ENCODE measurements around the gene MYO3A. TPM values are rescaled to one million over a fixed set of nuclear protein-coding genes. Genes with fewer than 3 reads are reported as not detected.

MYO3A gene
- polyA plus RNA-seq, 1 donor (not counting 4 experiments of a cell fraction or from before 2014, with no cell fraction given), result not detected

GRCh38 chr10:26254616-26255015 lies 320.6 kb downstream of the MYO3A start:
- Histone ChIP-seq H3K9me3 (ENCODE audit: control insufficient read depth, low read depth, low read length) (no peaks in the 10 kb centered on the region), H3K9me1 (ENCODE audit: control insufficient read depth, extremely low read depth, insufficient read depth, low read length) (no peaks in the 10 kb centered on the region), H3K4me3 (ENCODE audit: control insufficient read depth in 2 of 3, extremely low read depth in 1 of 3, insufficient read depth in 2 of 3, low read depth in 1 of 3, low read length in 3 of 3) (no peak overlapping the region), H4K20me1 (ENCODE audit: control insufficient read depth, extremely low read depth, insufficient read depth, low read length) (no peaks in the 10 kb centered on the region), H3K4me1 (ENCODE audit: control insufficient read depth, extremely low read depth, insufficient read depth, low read length) (no peaks in the 10 kb centered on the region), H3K36me3 (ENCODE audit: control insufficient read depth in 2 of 2, extremely low read depth in 1 of 2, insufficient read depth in 2 of 2, low read length in 2 of 2) (no peaks in the 10 kb centered on the region), H3K79me2 (ENCODE audit: control insufficient read depth, insufficient read depth, low read length) (no peaks in the 10 kb centered on the region), H2AFZ (ENCODE audit: control insufficient read depth, low read length) (no peak overlapping the region), H3K27ac (ENCODE audit: control insufficient read depth, insufficient read depth, low read length) (no peak overlapping the region), H3K9ac (ENCODE audit: control insufficient read depth, extremely low read depth, insufficient read depth, low read length) (no peak overlapping the region), H3K27me3 (ENCODE audit: control insufficient read depth, extremely low read depth, insufficient read depth, low read length) (no peaks in the 10 kb centered on the region), H3K4me2 (ENCODE audit: control insufficient read depth, extremely low read depth, insufficient read depth, low read depth, low read length) (no peak overlapping the region)
- dilution Hi-C loops (cut with MboI; ENCODE audit: extremely low pct_ligation_motif_present, low sequenced_read_pairs), result no loop called here
- TF ChIP-seq CTCF (optimal IDR thresholded peaks at IDR 0.05 in 1 of 3, IDR thresholded peaks at IDR 0.05 in 1 of 3, conservative IDR thresholded peaks at IDR 0.05 in 1 of 3; ENCODE audit: extremely low read depth in 1 of 3, insufficient read depth in 2 of 3, low read length in 3 of 3) (no peak), EZH2 (IDR thresholded peaks at IDR 0.05; ENCODE audit: low read length) (no peak)
- no peak for DNase-seq (ENCODE audit: low read depth, low spot score)
- no peak for FAIRE-seq

GRCh38 chr10:26259341-26259740 lies 325.3 kb downstream of the MYO3A start:
- Histone ChIP-seq H3K79me2 (ENCODE audit: control insufficient read depth, insufficient read depth, low read length) (no peaks in the 10 kb centered on the region), H3K4me2 (ENCODE audit: control insufficient read depth, extremely low read depth, insufficient read depth, low read depth, low read length) (no peak overlapping the region), H3K36me3 (ENCODE audit: control insufficient read depth in 2 of 2, extremely low read depth in 1 of 2, insufficient read depth in 2 of 2, low read length in 2 of 2) (no peaks in the 10 kb centered on the region), H3K9me3 (ENCODE audit: control insufficient read depth, low read depth, low read length) (no peaks in the 10 kb centered on the region), H4K20me1 (ENCODE audit: control insufficient read depth, extremely low read depth, insufficient read depth, low read length) (no peaks in the 10 kb centered on the region), H3K27ac (ENCODE audit: control insufficient read depth, insufficient read depth, low read length) (no peak overlapping the region), H3K9me1 (ENCODE audit: control insufficient read depth, extremely low read depth, insufficient read depth, low read length) (no peaks in the 10 kb centered on the region), H3K27me3 (ENCODE audit: control insufficient read depth, extremely low read depth, insufficient read depth, low read length) (no peaks in the 10 kb centered on the region), H3K4me1 (ENCODE audit: control insufficient read depth, extremely low read depth, insufficient read depth, low read length) (no peaks in the 10 kb centered on the region), H3K9ac (ENCODE audit: control insufficient read depth, extremely low read depth, insufficient read depth, low read length) (no peak overlapping the region), H2AFZ (ENCODE audit: control insufficient read depth, low read length) (no peak overlapping the region), H3K4me3 (ENCODE audit: control insufficient read depth in 2 of 3, extremely low read depth in 1 of 3, insufficient read depth in 2 of 3, low read depth in 1 of 3, low read length in 3 of 3) (no peak overlapping the region)
- dilution Hi-C loops (cut with MboI; ENCODE audit: extremely low pct_ligation_motif_present, low sequenced_read_pairs), result no loop called here
- DNase-seq (ENCODE audit: low read depth, low spot score) (no peak), FAIRE-seq (no peak)
- no peak for TF ChIP-seq CTCF (optimal IDR thresholded peaks at IDR 0.05 in 1 of 3, IDR thresholded peaks at IDR 0.05 in 1 of 3, conservative IDR thresholded peaks at IDR 0.05 in 1 of 3; ENCODE audit: extremely low read depth in 1 of 3, insufficient read depth in 2 of 3, low read length in 3 of 3)
- TF ChIP-seq EZH2 (IDR thresholded peaks at IDR 0.05; ENCODE audit: low read length), result no peak
